ENCODE measurements around the gene EPHB3.
A peak's percentile ranks its signal among the peaks of the same experiment; 100 is the strongest.

The EPHB3 gene

DNA sequence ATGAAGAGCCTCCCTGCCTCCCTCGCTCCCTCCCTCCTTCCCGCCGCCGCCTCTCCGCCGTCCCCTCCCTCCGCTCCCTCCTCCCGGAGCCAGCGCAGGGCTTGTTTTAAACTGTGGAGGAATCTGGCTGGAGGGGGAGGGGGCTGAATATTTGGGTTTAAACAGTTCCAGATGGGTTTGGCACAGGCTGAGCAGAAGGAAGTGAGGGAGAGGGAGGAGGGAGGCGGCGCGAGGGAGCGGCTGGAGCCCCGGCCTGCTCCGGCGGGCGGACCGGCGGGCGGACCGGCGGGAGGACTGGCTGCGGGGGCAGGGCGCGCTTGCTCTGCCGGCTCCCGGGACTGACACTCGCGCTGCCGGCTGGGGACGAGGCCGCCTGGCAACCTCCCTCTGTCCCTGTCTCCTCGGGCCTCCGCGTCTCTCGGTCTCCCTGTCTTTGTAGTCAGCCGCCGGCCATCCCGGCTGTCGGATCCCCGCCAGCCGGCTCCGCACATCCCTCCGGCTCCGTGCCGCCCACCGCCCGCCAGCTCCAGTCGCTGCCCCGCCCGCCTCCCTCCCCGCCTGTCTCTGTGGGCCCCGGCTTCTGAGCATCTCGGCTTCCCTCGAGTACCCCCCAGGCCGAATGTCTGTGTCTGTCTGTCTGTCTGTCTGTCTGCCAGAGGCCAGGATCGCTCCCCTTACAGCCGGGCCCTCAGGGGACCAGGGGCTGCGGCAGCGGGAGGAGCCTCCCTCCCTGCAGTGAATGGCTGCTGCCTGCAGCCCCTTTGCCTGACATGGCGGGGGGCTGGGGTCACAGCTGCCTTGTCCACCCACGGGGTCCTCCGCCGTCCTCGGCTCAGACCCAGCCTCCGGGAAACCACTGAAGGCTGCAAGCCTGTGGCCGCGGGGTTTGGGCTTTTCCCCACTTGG lies 7.6 kb downstream of the EPHB3 start:
- Histone ChIP-seq H3K27me3 (ENCODE audit: control insufficient read depth, insufficient read depth, low read length) (no peaks in the 10 kb centered on the region), H3K79me2 (no peaks in the 10 kb centered on the region), H3K4me2 (ENCODE audit: low read length) (peak overlapping the region; percentile 81), H3K9me3 (ENCODE audit: control insufficient read depth, low read length) (no peaks in the 10 kb centered on the region), H3K4me3 (ENCODE audit: low read depth, low read length) (peak overlapping the region; percentile 51), H3K9ac (no peak overlapping the region), H3K27ac (no peak overlapping the region), H3K36me3 (ENCODE audit: control insufficient read depth, insufficient read depth, low read length) (no peaks in the 10 kb centered on the region), H3K4me1 (peaks cover 11% of the 10 kb centered on the region), H2AFZ (peak overlapping the region; percentile 93)
- TF ChIP-seq CTCF (IDR thresholded peaks at IDR 0.05) = no peak

GRCh38 chr3:184570035-184570434 lies 8.4 kb downstream of the EPHB3 start:
- Histone ChIP-seq H3K9ac (no peak overlapping the region), H3K27ac (no peak overlapping the region), H3K9me3 (ENCODE audit: control insufficient read depth, low read length) (no peaks in the 10 kb centered on the region), H3K4me2 (ENCODE audit: low read length) (no peak overlapping the region), H3K79me2 (no peaks in the 10 kb centered on the region), H3K4me1 (peaks cover 10% of the 10 kb centered on the region), H2AFZ (no peak overlapping the region), H3K27me3 (ENCODE audit: control insufficient read depth, insufficient read depth, low read length) (no peaks in the 10 kb centered on the region), H3K36me3 (ENCODE audit: control insufficient read depth, insufficient read depth, low read length) (no peaks in the 10 kb centered on the region), H3K4me3 (ENCODE audit: low read depth, low read length) (no peak overlapping the region)
- TF ChIP-seq CTCF (IDR thresholded peaks at IDR 0.05) = no peak

DNA sequence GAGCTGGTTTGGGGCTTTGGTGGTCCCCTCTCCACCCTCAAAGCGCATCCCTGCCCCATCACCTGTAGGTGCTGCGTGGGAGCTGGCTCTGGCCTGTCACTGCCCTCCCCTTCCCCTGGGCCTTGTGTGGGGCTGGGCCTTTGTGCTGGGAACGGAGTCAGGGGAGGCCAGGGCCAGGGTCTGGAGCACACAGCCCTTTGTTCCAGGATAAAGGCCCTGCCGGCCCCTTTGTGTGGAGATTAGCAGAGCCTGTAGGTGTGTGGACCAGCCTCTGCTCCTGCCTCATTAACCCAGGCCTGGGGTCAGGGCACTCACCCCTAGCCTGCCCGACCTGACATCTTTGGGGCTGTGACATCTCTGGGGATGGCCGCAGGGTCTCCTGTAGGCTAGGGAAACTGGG lies 8.9 kb downstream of the EPHB3 start:
- Histone ChIP-seq H3K4me1 (peaks cover 6% of the 10 kb centered on the region), H2AFZ (no peak overlapping the region), H3K4me3 (ENCODE audit: low read depth, low read length) (no peak overlapping the region), H3K27ac (no peak overlapping the region), H3K27me3 (ENCODE audit: control insufficient read depth, insufficient read depth, low read length) (no peaks in the 10 kb centered on the region), H3K4me2 (ENCODE audit: low read length) (no peak overlapping the region), H3K9ac (no peak overlapping the region), H3K36me3 (ENCODE audit: control insufficient read depth, insufficient read depth, low read length) (no peaks in the 10 kb centered on the region), H3K79me2 (no peaks in the 10 kb centered on the region), H3K9me3 (ENCODE audit: control insufficient read depth, low read length) (no peaks in the 10 kb centered on the region)
- TF ChIP-seq CTCF (IDR thresholded peaks at IDR 0.05) = no peak

DNA sequence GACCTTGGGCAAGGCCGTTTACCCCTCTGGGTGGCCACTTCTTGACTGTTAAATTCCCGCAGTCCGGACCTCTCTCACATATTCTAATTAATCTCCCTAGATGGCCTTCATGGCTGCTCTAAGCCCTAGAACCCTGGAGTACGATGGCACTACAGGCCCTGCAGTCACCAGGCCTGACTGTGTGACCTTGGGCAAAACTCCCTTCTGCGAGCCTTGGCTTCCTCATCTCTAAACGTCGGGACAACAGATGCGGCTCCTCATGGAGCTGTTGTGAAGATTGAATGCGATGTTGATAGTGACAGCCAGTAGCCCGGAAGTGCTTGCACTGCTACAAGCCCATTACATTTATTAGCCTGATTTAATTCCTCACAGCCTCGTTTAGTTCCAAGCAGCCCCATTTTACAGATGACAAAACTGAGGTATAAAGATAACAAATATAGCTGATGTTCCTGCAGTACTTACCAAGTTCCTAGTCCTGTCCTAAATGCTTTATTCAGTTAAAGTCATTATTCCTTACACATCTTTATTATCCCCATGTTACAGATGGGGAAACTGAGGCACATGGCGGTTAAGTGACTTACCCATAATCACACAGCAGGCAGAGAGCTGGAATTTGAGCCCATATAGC lies 10.3 kb downstream of the EPHB3 start:
- no peaks in the 10 kb centered on the region for H3K36me3 ChIP-seq (ENCODE audit: control insufficient read depth, insufficient read depth, low read length)
- no peak for TF ChIP-seq CTCF (IDR thresholded peaks at IDR 0.05)
- no peak overlapping the region for H2AFZ ChIP-seq
- no peak overlapping the region for H3K9ac ChIP-seq
- H3K79me2 ChIP-seq = no peaks in the 10 kb centered on the region
- H3K27ac ChIP-seq = no peak overlapping the region
- H3K9me3 ChIP-seq (ENCODE audit: control insufficient read depth, low read length) = no peaks in the 10 kb centered on the region
- H3K4me2 ChIP-seq (ENCODE audit: low read length) = no peak overlapping the region
- no peaks in the 10 kb centered on the region for H3K27me3 ChIP-seq (ENCODE audit: control insufficient read depth, insufficient read depth, low read length)
- peaks cover 6% of the 10 kb centered on the region for H3K4me1 ChIP-seq
- H3K4me3 ChIP-seq (ENCODE audit: low read depth, low read length) = no peak overlapping the region

Data from parathyroid adenoma (tissue), 2 donors.